Body of pancreas (tissue), 4 donors: ENCODE results near the gene NOS1.

Source experiments
- POLR2A ChIP-seq, 3 donors: fragments of 450-650 bp; IDR thresholded peaks; one replicate each; pipeline ENCODE4 v1.6.1; 2016; ENCODE audit warnings: antibody characterized with exemption in 3 of 3, mild to moderate bottlenecking in 2 of 3
- TF ChIP-seq, protein P1 (sequence below), 7 experiments: fragments of 450-650 bp in 4 of 7; fragments of 200-600 bp in 3 of 7; sonication (generic) in 3 of 7; IDR thresholded peaks; one replicate each; pipeline ENCODE4 v1.5.1; 2016 to 2019; ENCODE audit warnings: antibody characterized with exemption in 7 of 7

DNA sequence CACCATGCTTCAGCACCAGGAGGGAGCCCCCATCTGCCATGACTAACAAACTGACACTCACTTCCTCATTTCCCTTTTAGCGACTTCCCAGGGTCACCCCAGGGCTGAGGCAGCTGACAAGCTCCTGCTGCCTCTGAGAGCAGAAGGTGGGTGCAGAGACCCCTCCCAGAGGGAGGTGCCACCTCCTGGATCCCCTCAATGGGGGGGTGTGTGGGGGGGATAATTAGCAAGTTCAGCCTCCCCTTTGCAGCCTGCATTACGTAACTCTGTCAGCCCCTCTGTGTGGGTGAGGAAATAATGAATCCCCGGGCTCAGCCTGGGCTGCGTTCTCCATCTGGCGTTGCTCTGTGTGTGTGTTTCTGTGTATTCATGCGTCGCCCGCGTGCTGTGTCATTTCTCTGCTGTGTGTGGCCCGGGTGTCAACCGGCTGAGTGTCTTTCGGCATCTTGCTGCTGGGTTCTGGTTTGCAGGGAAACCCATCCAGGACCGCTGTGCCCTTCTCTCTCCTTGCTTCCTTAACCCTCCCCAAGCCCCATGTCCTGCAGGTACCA, 28.0 kb downstream of the NOS1 start:
- TF ChIP-seq, protein P1, sequence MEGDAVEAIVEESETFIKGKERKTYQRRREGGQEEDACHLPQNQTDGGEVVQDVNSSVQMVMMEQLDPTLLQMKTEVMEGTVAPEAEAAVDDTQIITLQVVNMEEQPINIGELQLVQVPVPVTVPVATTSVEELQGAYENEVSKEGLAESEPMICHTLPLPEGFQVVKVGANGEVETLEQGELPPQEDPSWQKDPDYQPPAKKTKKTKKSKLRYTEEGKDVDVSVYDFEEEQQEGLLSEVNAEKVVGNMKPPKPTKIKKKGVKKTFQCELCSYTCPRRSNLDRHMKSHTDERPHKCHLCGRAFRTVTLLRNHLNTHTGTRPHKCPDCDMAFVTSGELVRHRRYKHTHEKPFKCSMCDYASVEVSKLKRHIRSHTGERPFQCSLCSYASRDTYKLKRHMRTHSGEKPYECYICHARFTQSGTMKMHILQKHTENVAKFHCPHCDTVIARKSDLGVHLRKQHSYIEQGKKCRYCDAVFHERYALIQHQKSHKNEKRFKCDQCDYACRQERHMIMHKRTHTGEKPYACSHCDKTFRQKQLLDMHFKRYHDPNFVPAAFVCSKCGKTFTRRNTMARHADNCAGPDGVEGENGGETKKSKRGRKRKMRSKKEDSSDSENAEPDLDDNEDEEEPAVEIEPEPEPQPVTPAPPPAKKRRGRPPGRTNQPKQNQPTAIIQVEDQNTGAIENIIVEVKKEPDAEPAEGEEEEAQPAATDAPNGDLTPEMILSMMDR (IDR thresholded peaks at IDR 0.05) = no peak
- TF ChIP-seq POLR2A (IDR thresholded peaks at IDR 0.05) = no peak
